OCI-LY7 (cell line): ENCODE data around the gene CA7. TPM values are rescaled to one million over a fixed set of nuclear protein-coding genes. Genes with fewer than 3 reads are reported as not detected.

Experiments
- BruUV-seq: library from RNA; stranded (reverse); fragments of 400-500 nt; replicated peaks from 2 replicates; lab custom pipeline; 2021; lab: Mats Ljungman, UMichigan
- CTCF ChIA-PET: fragments of 300-600 bp; sonication (Branson Sonifier 250); formaldehyde crosslinking; loops from one replicate; lab custom pipeline; 2022; ENCODE audit warnings: antibody characterized with exemption; ENCODE audit not compliant: unreplicated experiment; lab: Charles Lee
- POLR2A ChIA-PET: fragments of 300-600 bp; sonication (Branson Sonifier 250); formaldehyde crosslinking; loops from one replicate; lab custom pipeline; 2022; ENCODE audit warnings: antibody characterized with exemption; lab: Charles Lee
- DNase-seq: peaks from one replicate; pipeline ENCODE4 v3.0.0-alpha.2; 2015; ENCODE audit warnings: low spot score
- H2AFZ ChIP-seq: fragments of 200-600 bp; sonication (generic), shearing (Covaris generic); 2 replicates; pipeline ENCODE4 v1.6.1; 2014; ENCODE audit warnings: mild to moderate bottlenecking, antibody characterized with exemption, low read length, moderate library complexity
- H3K27ac ChIP-seq: fragments of 200-600 bp; sonication (generic); 2 replicates; pipeline ENCODE4 v1.5.1; 2014; ENCODE audit warnings: mixed run types, low read depth, mild to moderate bottlenecking, moderate library complexity, low read length, inconsistent platforms; ENCODE audit not compliant: poor library complexity, severe bottlenecking
- H3K36me3 ChIP-seq: fragments of 200-600 bp; sonication (generic); 2 replicates; pipeline ENCODE4 v1.6.1; 2014; ENCODE audit warnings: mild to moderate bottlenecking, antibody characterized with exemption, low read length, moderate library complexity, mixed read lengths; ENCODE audit not compliant: insufficient read depth
- H3K4me1 ChIP-seq: fragments of 200-600 bp; sonication (generic); 2 replicates; pipeline ENCODE4 v1.5.1; 2014; ENCODE audit warnings: mild to moderate bottlenecking, low read length; ENCODE audit not compliant: insufficient read depth, poor library complexity, severe bottlenecking
- H3K4me2 ChIP-seq: fragments of 200-600 bp; sonication (generic); 2 replicates; pipeline ENCODE4 v1.6.1; 2014; ENCODE audit warnings: mild to moderate bottlenecking, low read length
- H3K4me3 ChIP-seq: fragments of 200-600 bp; sonication (generic); 2 replicates; pipeline ENCODE4 v1.5.1; 2014; ENCODE audit warnings: mild to moderate bottlenecking, low read depth, low read length; ENCODE audit not compliant: poor library complexity, severe bottlenecking
- H3K79me2 ChIP-seq: fragments of 200-600 bp; sonication (generic); 2 replicates; pipeline ENCODE4 v1.6.1; 2016; ENCODE audit warnings: low read depth, mild to moderate bottlenecking, low read length, moderate library complexity, mixed read lengths; ENCODE audit not compliant: insufficient read depth
- H3K9me2 ChIP-seq: fragments of 200-600 bp; sonication (generic); 2 replicates; pipeline ENCODE4 v1.6.1; 2016; ENCODE audit warnings: mild to moderate bottlenecking, low read length, mixed read lengths; ENCODE audit not compliant: insufficient read depth
- H3K9me3 ChIP-seq: fragments of 200-600 bp; sonication (generic); 2 replicates; pipeline ENCODE4 v1.6.1; 2014; ENCODE audit warnings: mild to moderate bottlenecking, mixed run types, low read length, mixed read lengths
- H4K20me1 ChIP-seq: fragments of 200-600 bp; sonication (generic); 2 replicates; pipeline ENCODE4 v1.6.1; 2014; ENCODE audit warnings: mild to moderate bottlenecking, antibody characterized with exemption, low read length, moderate library complexity, mixed read lengths; ENCODE audit not compliant: insufficient read depth
- CTCF ChIP-seq: fragments of 200-600 bp; sonication (generic); conservative IDR thresholded peaks from 2 replicates; pipeline ENCODE4 v1.5.1; 2014; ENCODE audit warnings: mild to moderate bottlenecking, antibody characterized with exemption, low read length, moderate library complexity, mixed read lengths
- EZH2phosphoT487 ChIP-seq: fragments of 200-600 bp; sonication (generic); IDR thresholded peaks from 2 replicates; pipeline ENCODE4 v1.6.1; 2018; ENCODE audit warnings: low read depth, borderline replicate concordance, mild to moderate bottlenecking, mixed run types, antibody characterized with exemption, low read length, moderate library complexity, mixed read lengths
- intact Hi-C: fragments of 100-400 bp; cut with micrococcal nuclease; formaldehyde crosslinking; loops from one replicate; pipeline ENCODE4 v1.10.0; 2022; ENCODE audit not compliant: unreplicated experiment
- total RNA-seq, 2 experiments: library from RNA; depleted of rRNA in 1 of 2; stranded (reverse); fragments of >200 nt in 1 of 2; shearing (Covaris generic) in 1 of 2; gene quantifications; 2 replicates each; pipeline ENCODE4 v1.2.3, GENCODE V29; 2014 to 2022

The CA7 gene
- total RNA-seq, 2 experiments from 2014 or later: not detected

- no peak overlapping the region for H2AFZ ChIP-seq
- CTCF ChIA-PET: no interaction called here
- peaks cover 45% of the 10 kb centered on the region for H3K36me3 ChIP-seq
- no peaks in the 10 kb centered on the region for H3K4me1 ChIP-seq
- BruUV-seq: no TSS peak
- no peak overlapping the region for H3K27ac ChIP-seq
- DNase-seq: no peak
- no peaks in the 10 kb centered on the region for H3K9me2 ChIP-seq
- no peak for TF ChIP-seq EZH2phosphoT487
- TF ChIP-seq CTCF: no peak
- intact Hi-C loops: no loop called here
- H3K79me2 ChIP-seq: no peaks in the 10 kb centered on the region
- no peaks in the 10 kb centered on the region for H4K20me1 ChIP-seq
- no peak overlapping the region for H3K4me3 ChIP-seq
- POLR2A ChIA-PET: no interaction called here
- H3K4me2 ChIP-seq: no peak overlapping the region
- H3K9me3 ChIP-seq: no peaks in the 10 kb centered on the region
Observed at GRCh38 chr16:66800856-66801255, 43.4 kb upstream of the CA7 start.

- Histone ChIP-seq H3K27ac (no peak within 1 kb of the TSS), H3K4me2 (no peak within 1 kb of the TSS), H4K20me1 (no peaks in the 10 kb centered on the region), H3K4me1 (no peaks in the 10 kb centered on the region), H3K79me2 (no peaks in the 10 kb centered on the region), H3K9me2 (no peaks in the 10 kb centered on the region), H3K4me3 (no peak within 1 kb of the TSS), H2AFZ (no peak within 1 kb of the TSS), H3K9me3 (no peaks in the 10 kb centered on the region), H3K36me3 (peaks cover 52% of the 10 kb centered on the region)
- CTCF ChIA-PET: no interaction called here
- TF ChIP-seq CTCF (no peak), EZH2phosphoT487 (no peak)
- BruUV-seq: no TSS peak
- intact Hi-C loops: no loop called here
- POLR2A ChIA-PET: no interaction called here
- no peak for DNase-seq
Observed at GRCh38 chr16:66801320-66802105, 42.7 kb upstream of the CA7 start, which contains the start of gene TERB1. Gene TERB1, minus strand, starts transcription at chr16:66801584. Its CDS starts 4,786 bp downstream, at chr16:66796798.

GRCh38 chr16:66802159-66802558 lies 42.1 kb upstream of the CA7 start:
- Histone ChIP-seq H3K9me3 (no peaks in the 10 kb centered on the region), H3K36me3 (peaks cover 58% of the 10 kb centered on the region)
- TF ChIP-seq CTCF: no peak
- no peak for TF ChIP-seq EZH2phosphoT487

More at GRCh38 chr16:66802159-66802558, 42.1 kb upstream of the CA7 start:
- no peaks in the 10 kb centered on the region for H3K79me2 ChIP-seq
- BruUV-seq: no TSS peak
- H3K27ac ChIP-seq: no peak overlapping the region
- ChIA-PET CTCF (no interaction called here), POLR2A (interaction anchor here (0.6 kb wide), 1 partner anchor 1227 kb away, joined by 3 read pairs; no protein-coding TSS in a partner anchor)
- no peaks in the 10 kb centered on the region for H3K9me2 ChIP-seq
- intact Hi-C loops: no loop called here
- no peak overlapping the region for H3K4me2 ChIP-seq
- no peak overlapping the region for H3K4me3 ChIP-seq
- no peaks in the 10 kb centered on the region for H4K20me1 ChIP-seq
- DNase-seq: no peak
- no peak overlapping the region for H2AFZ ChIP-seq
- no peaks in the 10 kb centered on the region for H3K4me1 ChIP-seq
